Heart right ventricle (tissue), 16 donors: ENCODE results near the gene RYR1. TPM values are rescaled to one million over a fixed set of nuclear protein-coding genes. Genes with fewer than 3 reads are reported as not detected.

ENCODE experiments used
- ATAC-seq, 8 donors: fragments of 200-7000 bp; cut with Tn5 transposase; one replicate each; pipeline ENCODE4 v1.9.1; 2020; ENCODE audit warnings: mild to moderate bottlenecking in 8 of 8, moderate library complexity in 8 of 8, moderate number of reproducible peaks in 1 of 8
- DNase-seq, 2 donors: peaks; one replicate each; pipeline ENCODE4 v3.0.0-alpha.2; 2020
- H3K27ac ChIP-seq, 10 donors: fragments of 200-600 bp; sonication (generic) in 2 of 10; one replicate each; pipeline versions ENCODE4 v1.5.0 to v1.8.0; 2020 to 2022; ENCODE audit warnings: mild to moderate bottlenecking in 3 of 10
- H3K27me3 ChIP-seq, 7 donors: fragments of 200-600 bp; one replicate each; pipeline ENCODE4 v1.8.0; 2021 to 2022; ENCODE audit warnings: mild to moderate bottlenecking in 2 of 7
- H3K36me3 ChIP-seq, 9 donors: fragments of 200-600 bp; sonication (generic) in 1 of 9; one replicate each; pipeline versions ENCODE4 v1.5.0 to v1.8.0; 2020 to 2022; ENCODE audit warnings: mild to moderate bottlenecking in 2 of 9
- H3K4me1 ChIP-seq, 9 donors: fragments of 200-600 bp; sonication (generic) in 1 of 9; one replicate each; pipeline versions ENCODE4 v1.5.0 to v1.8.0; 2020 to 2022; ENCODE audit warnings: mild to moderate bottlenecking in 4 of 9
- H3K4me3 ChIP-seq, 10 donors: fragments of 200-600 bp; sonication (generic) in 2 of 10; one replicate each; pipeline versions ENCODE4 v1.5.0 to v1.8.0; 2020 to 2022; ENCODE audit warnings: mild to moderate bottlenecking in 7 of 10, moderate library complexity in 2 of 10
- H3K9me3 ChIP-seq, 11 donors: fragments of 200-600 bp in 10 of 11; sonication (generic) in 2 of 11; one replicate each; pipeline versions ENCODE4 v1.5.0 to v1.8.0; 2013 to 2022; ENCODE audit warnings: mild to moderate bottlenecking in 2 of 11, control low read depth in 1 of 11, moderate library complexity in 1 of 11
- WGBS, 2 donors: extraction: QIAGEN DNeasy Blood & Tissue Kit; methylation state at CpG; one replicate each; pipeline ENCODE4 v1.1.7; 2013; ENCODE audit warnings: inconsistent platforms in 1 of 2; 5-methylcytosine and 5-hydroxymethylcytosine counted together
- intact Hi-C, 10 donors: fragments of 100-400 bp; cut with DNase I; formaldehyde crosslinking; loops; one replicate each; pipeline versions ENCODE4 v1.11.1 to v1.14.2; 2022
- polyA plus RNA-seq, 2 donors: library from polyadenylated mRNA; stranded (reverse); fragments of 200-250 nt; gene quantifications; one replicate each; pipeline ENCODE4 v1.2.3, GENCODE V29; 2013
- total RNA-seq, 10 donors: library from RNA; stranded (reverse); fragmentation: NEBNext Ultra II Directional in 3 of 10; extraction: Animal tissue kit (Norgen Biotek cat#: 25700) in 3 of 10; gene quantifications; one replicate each; pipeline versions ENCODE4 v1.2.1 to v1.2.4, GENCODE V29; 2021 to 2023
- TF ChIP-seq, protein P1 (sequence below), 9 donors: fragments of 200-600 bp; sonication (generic) in 2 of 9; IDR thresholded peaks; one replicate each; pipeline versions ENCODE4 v1.5.0 to v1.8.0; 2021 to 2022; ENCODE audit warnings: antibody characterized with exemption in 9 of 9, mild to moderate bottlenecking in 5 of 9, moderate library complexity in 1 of 9
- donor health status: Arrhythmogenic right ventricular cardiomyopathy.
- donor health status: ischemic (EF 13 %, LVEDD 7.1; RV severe dilation, severe dysfunction).
- donor health status: healthy with polysubstance abuse.
- donor health status: DM: no; HTN: yes; CAD: no.
- donor health status: DM: no; HTN: no; CAD: no.
- donor health status: ischemic (EF 25% LVEDD 6.9; RV normal size, moderate dysfunction).
- donor health status: ischemic (EF 25% LVEDD 5.7; RV mildly dilated, moderate dysfunction).
- donor health status: healthy.
- donor health status: DM: yes; HTN: yes; CAD: no.
- donor health status: Ischemic cardiomyopathy.
- donor health status: ischemic (EF 35%, LVEDD 5.7; RV mildly dilated, moderate dysfunction).
- donor health status: nonischemic (EF 11% LVEDD 7.7; RV severe dilation, severe dysfunction).
- donor health status: DM: yes; HTN: yes; CAD: no.
- donor health status: PGD.
- donor health status: ischemic (EF 29% LVEDD 5.4; RV normal size, mild dysfunction).
- donor health status: nonischemic (EF 23%, LVEDD 6.1; RV moderate dilation, normal function).

RYR1 gene
- total and polyA plus RNA-seq, 12 donors: 0.20 to 1.7 (median 0.74) TPM

GRCh38 chr19:38417544-38418506, 15.7 kb upstream of the RYR1 start:
- intact Hi-C loops: no loop called here
- Histone ChIP-seq H3K27me3 (peaks cover 0 to 31% (median 14%) of the 10 kb centered on the region in 7 donors), H3K27ac (peak overlapping the region in 2 of 10 donors; percentile 58 to 85), H3K4me1 (peaks cover 0 to 15% (median 11%) of the 10 kb centered on the region in 9 donors), H3K36me3 (peaks cover 0 to 25% (median 0%) of the 10 kb centered on the region in 9 donors), H3K4me3 (peak overlapping the region in 9 of 10 donors; percentile 21 to 52 (median 45)), H3K9me3 (no peaks in the 10 kb centered on the region)
- ATAC-seq (peak; percentile 72 to 92 (median 87)), DNase-seq (peak; percentile 60 to 67)
- TF ChIP-seq, protein P1, sequence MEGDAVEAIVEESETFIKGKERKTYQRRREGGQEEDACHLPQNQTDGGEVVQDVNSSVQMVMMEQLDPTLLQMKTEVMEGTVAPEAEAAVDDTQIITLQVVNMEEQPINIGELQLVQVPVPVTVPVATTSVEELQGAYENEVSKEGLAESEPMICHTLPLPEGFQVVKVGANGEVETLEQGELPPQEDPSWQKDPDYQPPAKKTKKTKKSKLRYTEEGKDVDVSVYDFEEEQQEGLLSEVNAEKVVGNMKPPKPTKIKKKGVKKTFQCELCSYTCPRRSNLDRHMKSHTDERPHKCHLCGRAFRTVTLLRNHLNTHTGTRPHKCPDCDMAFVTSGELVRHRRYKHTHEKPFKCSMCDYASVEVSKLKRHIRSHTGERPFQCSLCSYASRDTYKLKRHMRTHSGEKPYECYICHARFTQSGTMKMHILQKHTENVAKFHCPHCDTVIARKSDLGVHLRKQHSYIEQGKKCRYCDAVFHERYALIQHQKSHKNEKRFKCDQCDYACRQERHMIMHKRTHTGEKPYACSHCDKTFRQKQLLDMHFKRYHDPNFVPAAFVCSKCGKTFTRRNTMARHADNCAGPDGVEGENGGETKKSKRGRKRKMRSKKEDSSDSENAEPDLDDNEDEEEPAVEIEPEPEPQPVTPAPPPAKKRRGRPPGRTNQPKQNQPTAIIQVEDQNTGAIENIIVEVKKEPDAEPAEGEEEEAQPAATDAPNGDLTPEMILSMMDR (IDR thresholded peaks at IDR 0.05): no peak
- WGBS, 2 donors: 7 to 8% methylated on average over 48 to 49 of the region's 49 CpGs

DNA sequence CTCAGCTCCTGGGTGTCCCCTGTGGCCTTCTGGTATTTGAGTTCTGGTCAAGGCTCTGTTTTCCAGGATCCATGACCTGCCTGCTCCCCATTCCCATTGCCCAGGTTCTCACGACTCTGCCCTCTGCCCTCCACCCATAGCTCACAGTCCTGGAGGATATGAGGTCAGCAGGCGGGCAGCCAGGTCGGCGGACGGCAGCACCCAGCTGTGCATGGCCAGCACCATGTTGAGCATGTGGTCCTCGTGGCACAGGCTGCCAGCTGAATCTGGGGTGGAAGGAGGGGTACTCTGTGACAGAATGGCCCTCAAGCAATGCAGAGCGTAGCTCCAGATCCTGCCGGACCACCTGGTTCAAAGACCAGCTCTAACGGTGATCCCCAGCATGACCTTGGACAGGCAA, 12.6 kb upstream of the RYR1 start:
- Histone ChIP-seq H3K27me3 (peaks cover 0 to 50% (median 27%) of the 10 kb centered on the region in 7 donors), H3K27ac (no peak overlapping the region), H3K4me3 (no peak overlapping the region), H3K4me1 (peaks cover 0 to 25% (median 11%) of the 10 kb centered on the region in 9 donors), H3K36me3 (peaks cover 0 to 15% (median 0%) of the 10 kb centered on the region in 9 donors), H3K9me3 (no peaks in the 10 kb centered on the region)
- 85 to 86% methylated on average over 9 of the region's 9 CpGs for WGBS, 2 donors
- ATAC-seq (no peak), DNase-seq (no peak)
- TF ChIP-seq, protein P1 (IDR thresholded peaks at IDR 0.05): no peak
- intact Hi-C loops: no loop called here

DNA sequence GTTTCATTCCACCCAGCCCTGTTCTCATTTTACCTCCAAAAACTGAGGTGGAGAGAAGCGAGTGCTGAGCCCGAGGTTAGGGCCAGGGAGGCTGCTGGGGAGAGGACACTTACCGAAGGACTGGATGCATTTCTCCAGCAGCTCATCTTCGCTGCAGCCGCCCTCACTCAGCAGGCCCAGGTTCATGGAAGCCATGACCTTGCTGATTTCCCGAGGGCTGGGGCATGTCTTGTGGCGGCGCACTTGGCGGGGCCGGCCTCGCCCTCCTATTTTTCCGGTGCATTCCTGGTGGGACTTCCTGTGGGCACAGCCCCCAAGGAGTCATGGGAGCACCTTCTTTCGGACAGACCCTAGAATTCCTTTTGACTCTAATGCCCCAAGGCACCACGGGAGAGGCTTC, 11.6 kb upstream of the RYR1 start:
- TF ChIP-seq, protein P1 (IDR thresholded peaks at IDR 0.05): no peak
- peaks cover 0 to 15% (median 0%) of the 10 kb centered on the region in 9 donors for H3K36me3 ChIP-seq
- H3K9me3 ChIP-seq: no peaks in the 10 kb centered on the region
- no peak overlapping the region for H3K4me3 ChIP-seq
- intact Hi-C loops: no loop called here
- ATAC-seq (no peak), DNase-seq (no peak)
- H3K27me3 ChIP-seq: peaks cover 0 to 55% (median 28%) of the 10 kb centered on the region in 7 donors
- 74 to 77% methylated on average over 14 of the region's 14 CpGs for WGBS, 2 donors
- peaks cover 0 to 26% (median 11%) of the 10 kb centered on the region in 9 donors for H3K4me1 ChIP-seq
- no peak overlapping the region for H3K27ac ChIP-seq

GRCh38 chr19:38422438-38422837, 11.1 kb upstream of the RYR1 start:
- ATAC-seq: no peak

More at GRCh38 chr19:38422438-38422837, 11.1 kb upstream of the RYR1 start:
- H3K27ac ChIP-seq: no peak overlapping the region
- intact Hi-C loops: no loop called here
- peaks cover 0 to 15% (median 0%) of the 10 kb centered on the region in 9 donors for H3K36me3 ChIP-seq
- DNase-seq: no peak
- TF ChIP-seq, protein P1 (IDR thresholded peaks at IDR 0.05): no peak
- H3K9me3 ChIP-seq: no peaks in the 10 kb centered on the region
- H3K4me1 ChIP-seq: peaks cover 0 to 23% (median 11%) of the 10 kb centered on the region in 9 donors
- H3K4me3 ChIP-seq: no peak overlapping the region
- H3K27me3 ChIP-seq: peaks cover 0 to 58% (median 28%) of the 10 kb centered on the region in 7 donors
- WGBS, 2 donors: 84 to 93% methylated on average over 7 of the region's 7 CpGs
